ENCODE data around the gene EPC2. TPM values are rescaled to one million over a fixed set of nuclear protein-coding genes. Genes with fewer than 3 reads are reported as not detected.
"Not testable (repeated sequence)": the region's sequence is repeated elsewhere in the genome, so short reads cannot be mapped to it uniquely, and the experiment has no call there.

Gene EPC2
- total RNA-seq, 1 experiment from 2014 or later = 30.2 TPM

GRCh38 chr2:148687543-148687942 lies 43.0 kb downstream of the EPC2 start:
- in situ Hi-C loops (cut with HindIII; ENCODE audit: low pct_unique_long_range_greater_than_20kb, low sequenced_read_pairs) = no loop called here
- POLR2A ChIA-PET = no interaction called here
- DNase-seq (ENCODE audit: low read depth, low spot score) (no peak), ATAC-seq (no peak)
- Histone ChIP-seq H3K27ac (ENCODE audit: low read length) (no peak overlapping the region), H3K36me3 (ENCODE audit: control insufficient read depth, insufficient read depth, low read length) (no peaks in the 10 kb centered on the region), H3K4me1 (ENCODE audit: control insufficient read depth, insufficient read depth, low read length) (no peaks in the 10 kb centered on the region), H3K4me3 (ENCODE audit: low read depth in 2 of 2, low read length in 2 of 2) (no peak overlapping the region), H3K9me3 (ENCODE audit: control insufficient read depth, insufficient read depth, low read depth, low read length) (no peaks in the 10 kb centered on the region), H3K27me3 (ENCODE audit: control insufficient read depth, insufficient read depth, low read length) (no peaks in the 10 kb centered on the region)
- TF ChIP-seq POLR2AphosphoS5 (IDR thresholded peaks at IDR 0.05; ENCODE audit: low read depth, low read length) (no peak), REST (IDR thresholded peaks at IDR 0.05; ENCODE audit: insufficient read depth in 1 of 2, low read depth in 2 of 2, low read length in 1 of 2) (no peak)
- CTCF ChIA-PET = no interaction called here
- intact Hi-C loops (cut with micrococcal nuclease; ENCODE audit: unreplicated experiment) = no loop called here
- no TSS peak for BruUV-seq (replicated peaks)

- CTCF ChIA-PET; H3K4me3 ChIP-seq (ENCODE audit: low read depth in 2 of 2, low read length in 2 of 2); H3K36me3 ChIP-seq (ENCODE audit: control insufficient read depth, insufficient read depth, low read length); H3K27me3 ChIP-seq (ENCODE audit: control insufficient read depth, insufficient read depth, low read length); POLR2A ChIA-PET; intact Hi-C loops (cut with micrococcal nuclease; ENCODE audit: unreplicated experiment); H3K27ac ChIP-seq (ENCODE audit: low read length); H3K4me1 ChIP-seq (ENCODE audit: control insufficient read depth, insufficient read depth, low read length); ATAC-seq; BruUV-seq (replicated peaks); H3K9me3 ChIP-seq (ENCODE audit: control insufficient read depth, insufficient read depth, low read depth, low read length); DNase-seq (ENCODE audit: low read depth, low spot score); in situ Hi-C loops (cut with HindIII; ENCODE audit: low pct_unique_long_range_greater_than_20kb, low sequenced_read_pairs): not testable (repeated sequence)
These were observed 43.5 kb downstream of the EPC2 start for GRCh38 chr2:148688011-148688410.

- intact Hi-C loops (cut with micrococcal nuclease; ENCODE audit: unreplicated experiment) = no loop called here
- no peak for TF ChIP-seq CTCF (IDR thresholded peaks at IDR 0.05)
- no peak for TF ChIP-seq POLR2AphosphoS5 (IDR thresholded peaks at IDR 0.05; ENCODE audit: low read depth, low read length)
- TF ChIP-seq TCF7L2 (IDR thresholded peaks at IDR 0.05; ENCODE audit: low read depth, low read length) = no peak
- no peak for TF ChIP-seq SIN3A (IDR thresholded peaks at IDR 0.05; ENCODE audit: borderline replicate concordance, insufficient read depth, low read depth, low read length)
- no peak for TF ChIP-seq REST (IDR thresholded peaks at IDR 0.05; ENCODE audit: insufficient read depth in 1 of 2, low read depth in 2 of 2, low read length in 1 of 2)
- H3K27me3 ChIP-seq (ENCODE audit: control insufficient read depth, insufficient read depth, low read length) = no peaks in the 10 kb centered on the region
- no peaks in the 10 kb centered on the region; the same call in 1 of the 2 replicates for H3K36me3 ChIP-seq (ENCODE audit: control insufficient read depth, insufficient read depth, low read length)
- peaks cover 16% of the 10 kb centered on the region; the same call in 1 of the 2 replicates for H3K9me3 ChIP-seq (ENCODE audit: control insufficient read depth, insufficient read depth, low read depth, low read length)
- no peak for DNase-seq (ENCODE audit: low read depth, low spot score)
- no peak overlapping the region for H3K27ac ChIP-seq (ENCODE audit: low read length)
- ChIA-PET CTCF (no interaction called here), POLR2A (no interaction called here)
- no TSS peak for BruUV-seq (replicated peaks)
- no peaks in the 10 kb centered on the region for H3K4me1 ChIP-seq (ENCODE audit: control insufficient read depth, insufficient read depth, low read length)
- no peak overlapping the region for H3K4me3 ChIP-seq (ENCODE audit: low read depth in 2 of 2, low read length in 2 of 2)
- in situ Hi-C loops (cut with HindIII; ENCODE audit: low pct_unique_long_range_greater_than_20kb, low sequenced_read_pairs) = no loop called here
- no peak for ATAC-seq
These were observed 52.4 kb downstream of the EPC2 start for GRCh38 chr2:148696985-148697384.
